Activated T-cell treated with anti-CD3 and anti-CD28 coated beads, Interleukin-2, amount 50 U/mL, for 4 hours (primary cell): ENCODE data around the gene SIK3. TPM values are rescaled to one million over a fixed set of nuclear protein-coding genes. Genes with fewer than 3 reads are reported as not detected.

Source experiments
- ATAC-seq, 2 donors: fragments of 200-7000 bp; cut with Tn5 transposase; one replicate each; pipeline ENCODE4 v1.10.0; 2021
- DNase-seq: peaks from one replicate; pipeline ENCODE4 v3.0.0-alpha.2; 2020
- H3K27me3 Mint-ChIP-seq: one replicate; pipeline ENCODE4 v1.8.0; 2021; ENCODE audit warnings: low read depth, mixed read lengths
- H3K36me3 Mint-ChIP-seq: one replicate; pipeline ENCODE4 v1.8.0; 2022; ENCODE audit warnings: mixed read lengths; ENCODE audit not compliant: insufficient read depth
- H3K4me1 Mint-ChIP-seq: one replicate; pipeline ENCODE4 v1.8.0; 2021; ENCODE audit warnings: low read depth, mixed read lengths
- H3K4me3 Mint-ChIP-seq: one replicate; pipeline ENCODE4 v1.8.0; 2021; ENCODE audit warnings: mild to moderate bottlenecking, moderate library complexity, mixed read lengths
- H3K9me3 Mint-ChIP-seq: one replicate; pipeline ENCODE4 v1.8.0; 2021; ENCODE audit warnings: mixed read lengths
- total RNA-seq, 3 donors: library from RNA; stranded (reverse); gene quantifications; one replicate each; pipeline ENCODE4 v1.2.1, GENCODE V29; 2021

SIK3 gene
- total RNA-seq, 3 donors from 2014 or later: 28.7 to 48.8 (median 36.5) TPM

GRCh38 chr11:117095284-117096161 lies 2.7 kb downstream of the SIK3 start:
- ATAC-seq (peak in 1 of 2 donors; percentile 1), DNase-seq (no peak)
- H3K4me3 Mint-ChIP-seq: peak overlapping the region; percentile 99
- H3K9me3 Mint-ChIP-seq: peaks cover 8% of the 10 kb centered on the region
- H3K36me3 Mint-ChIP-seq: peaks cover 19% of the 10 kb centered on the region
- peaks cover 73% of the 10 kb centered on the region for H3K4me1 Mint-ChIP-seq
- no peaks in the 10 kb centered on the region for H3K27me3 Mint-ChIP-seq

- H3K4me3 Mint-ChIP-seq: peak overlapping the region; percentile 99
- no peak for DNase-seq
- ATAC-seq: no peak
- peaks cover 23% of the 10 kb centered on the region for H3K36me3 Mint-ChIP-seq
- peaks cover 78% of the 10 kb centered on the region for H3K4me1 Mint-ChIP-seq
- no peaks in the 10 kb centered on the region for H3K27me3 Mint-ChIP-seq
- H3K9me3 Mint-ChIP-seq: peaks cover 8% of the 10 kb centered on the region
Measured at GRCh38 chr11:117094776-117095175, 3.5 kb downstream of the SIK3 start.

- H3K36me3 Mint-ChIP-seq: peaks cover 26% of the 10 kb centered on the region
- ATAC-seq (peak; percentile 54 to 58), DNase-seq (no peak)
- peaks cover 8% of the 10 kb centered on the region for H3K9me3 Mint-ChIP-seq
- peak overlapping the region; percentile 36 for H3K4me3 Mint-ChIP-seq
- no peaks in the 10 kb centered on the region for H3K27me3 Mint-ChIP-seq
- peaks cover 78% of the 10 kb centered on the region for H3K4me1 Mint-ChIP-seq
Measured at GRCh38 chr11:117092951-117093590, 5.2 kb downstream of the SIK3 start.

- no peak for ATAC-seq
- Mint-ChIP-seq H3K9me3 (peaks cover 8% of the 10 kb centered on the region), H3K27me3 (no peaks in the 10 kb centered on the region), H3K4me1 (peaks cover 86% of the 10 kb centered on the region), H3K4me3 (peak overlapping the region; percentile 22), H3K36me3 (peaks cover 26% of the 10 kb centered on the region)
- no peak for DNase-seq
Measured at GRCh38 chr11:117091753-117092477, 6.3 kb downstream of the SIK3 start.

GRCh38 chr11:117090111-117090706 lies 8.0 kb downstream of the SIK3 start:
- H3K4me3 Mint-ChIP-seq: no peak overlapping the region
- ATAC-seq (no peak), DNase-seq (no peak)
- H3K36me3 Mint-ChIP-seq: peaks cover 26% of the 10 kb centered on the region
- H3K4me1 Mint-ChIP-seq: peaks cover 81% of the 10 kb centered on the region
- H3K9me3 Mint-ChIP-seq: peaks cover 8% of the 10 kb centered on the region
- no peaks in the 10 kb centered on the region for H3K27me3 Mint-ChIP-seq

- Mint-ChIP-seq H3K9me3 (peaks cover 8% of the 10 kb centered on the region), H3K4me1 (peaks cover 79% of the 10 kb centered on the region), H3K36me3 (peaks cover 27% of the 10 kb centered on the region), H3K4me3 (no peak overlapping the region), H3K27me3 (no peaks in the 10 kb centered on the region)
- DNase-seq (no peak), ATAC-seq (peak in 1 of 2 donors; percentile 9)
Measured at GRCh38 chr11:117089685-117090084, 8.5 kb downstream of the SIK3 start.

GRCh38 chr11:117087446-117087845 lies 10.8 kb downstream of the SIK3 start:
- H3K9me3 Mint-ChIP-seq: peaks cover 7% of the 10 kb centered on the region
- H3K4me1 Mint-ChIP-seq: peaks cover 75% of the 10 kb centered on the region
- H3K27me3 Mint-ChIP-seq: no peaks in the 10 kb centered on the region
- ATAC-seq (peak in 1 of 2 donors; percentile 14), DNase-seq (no peak)
- no peak overlapping the region for H3K4me3 Mint-ChIP-seq
- H3K36me3 Mint-ChIP-seq: peaks cover 22% of the 10 kb centered on the region

- H3K9me3 Mint-ChIP-seq: no peaks in the 10 kb centered on the region
- H3K36me3 Mint-ChIP-seq: peaks cover 18% of the 10 kb centered on the region
- ATAC-seq (no peak), DNase-seq (no peak)
- H3K4me3 Mint-ChIP-seq: no peak overlapping the region
- peaks cover 71% of the 10 kb centered on the region for H3K4me1 Mint-ChIP-seq
- no peaks in the 10 kb centered on the region for H3K27me3 Mint-ChIP-seq
Measured at GRCh38 chr11:117084992-117085391, 13.2 kb downstream of the SIK3 start.

- H3K36me3 Mint-ChIP-seq: peaks cover 15% of the 10 kb centered on the region
- no peaks in the 10 kb centered on the region for H3K27me3 Mint-ChIP-seq
- no peak overlapping the region for H3K4me3 Mint-ChIP-seq
- no peak for ATAC-seq
- DNase-seq: no peak
- H3K9me3 Mint-ChIP-seq: no peaks in the 10 kb centered on the region
- H3K4me1 Mint-ChIP-seq: peaks cover 67% of the 10 kb centered on the region
Measured at GRCh38 chr11:117083011-117083935, 15.0 kb downstream of the SIK3 start.

- H3K4me3 Mint-ChIP-seq: no peak overlapping the region
- no peaks in the 10 kb centered on the region for H3K9me3 Mint-ChIP-seq
- H3K36me3 Mint-ChIP-seq: peaks cover 15% of the 10 kb centered on the region
- peaks cover 67% of the 10 kb centered on the region for H3K4me1 Mint-ChIP-seq
- ATAC-seq (no peak), DNase-seq (no peak)
- H3K27me3 Mint-ChIP-seq: no peaks in the 10 kb centered on the region
Measured at GRCh38 chr11:117081908-117082307, 16.3 kb downstream of the SIK3 start.

GRCh38 chr11:117080370-117080769 lies 17.9 kb downstream of the SIK3 start:
- DNase-seq (no peak), ATAC-seq (no peak)
- Mint-ChIP-seq H3K4me1 (peaks cover 61% of the 10 kb centered on the region), H3K9me3 (no peaks in the 10 kb centered on the region), H3K36me3 (peaks cover 17% of the 10 kb centered on the region), H3K4me3 (no peak overlapping the region), H3K27me3 (no peaks in the 10 kb centered on the region)

GRCh38 chr11:117076941-117077691 lies 21.1 kb downstream of the SIK3 start:
- H3K4me1 Mint-ChIP-seq: peaks cover 60% of the 10 kb centered on the region
- H3K4me3 Mint-ChIP-seq: no peak overlapping the region
- H3K36me3 Mint-ChIP-seq: peaks cover 11% of the 10 kb centered on the region
- no peak for ATAC-seq
- no peak for DNase-seq
- no peaks in the 10 kb centered on the region for H3K9me3 Mint-ChIP-seq
- H3K27me3 Mint-ChIP-seq: no peaks in the 10 kb centered on the region

GRCh38 chr11:117075186-117075585 lies 23.0 kb downstream of the SIK3 start:
- H3K9me3 Mint-ChIP-seq: no peaks in the 10 kb centered on the region
- DNase-seq: no peak
- H3K4me3 Mint-ChIP-seq: no peak overlapping the region
- peaks cover 56% of the 10 kb centered on the region for H3K4me1 Mint-ChIP-seq
- ATAC-seq: no peak
- H3K27me3 Mint-ChIP-seq: no peaks in the 10 kb centered on the region
- H3K36me3 Mint-ChIP-seq: peaks cover 9% of the 10 kb centered on the region
